Adrenal gland (tissue), 5 donors: Measurements from ENCODE around the gene MLST8.

ENCODE experiments used
- POLR2A ChIP-seq, 2 donors: fragments of 450-650 bp; IDR thresholded peaks; one replicate each; pipeline ENCODE4 v1.6.1; 2017; ENCODE audit warnings: antibody characterized with exemption in 2 of 2, mild to moderate bottlenecking in 2 of 2, moderate library complexity in 1 of 2
- TF ChIP-seq, protein P1 (sequence below), 6 experiments: fragments of 450-650 bp in 4 of 6; fragments of 200-600 bp in 2 of 6; sonication (generic) in 1 of 6; IDR thresholded peaks; 1 replicate in 5 of 6; 2 replicates in 1 of 6; pipeline versions ENCODE4 v1.5.1 to v1.8.0; 2016 to 2021; ENCODE audit warnings: antibody characterized with exemption in 6 of 6, mild to moderate bottlenecking in 2 of 6, moderate library complexity in 1 of 6
- donor health status: DM: no; HTN: no; CAD: no.

DNA sequence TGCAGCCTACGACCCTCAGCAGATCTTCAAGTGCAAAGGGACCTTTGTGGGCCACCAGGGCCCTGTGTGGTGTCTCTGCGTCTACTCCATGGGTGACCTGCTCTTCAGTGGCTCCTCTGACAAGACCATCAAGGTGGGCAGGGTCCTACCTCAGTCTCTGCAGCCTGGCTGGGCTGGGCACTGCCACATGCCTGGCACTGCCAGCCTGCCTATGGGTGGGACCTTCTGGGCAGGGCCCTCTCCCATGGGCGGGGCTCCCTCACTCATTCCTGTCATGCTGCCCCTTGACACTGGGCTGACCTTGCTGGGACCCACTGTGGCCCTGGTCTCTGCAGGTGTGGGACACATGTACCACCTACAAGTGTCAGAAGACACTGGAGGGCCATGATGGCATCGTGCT lies 31.3 kb upstream of the MLST8 start:
- TF ChIP-seq, protein P1, sequence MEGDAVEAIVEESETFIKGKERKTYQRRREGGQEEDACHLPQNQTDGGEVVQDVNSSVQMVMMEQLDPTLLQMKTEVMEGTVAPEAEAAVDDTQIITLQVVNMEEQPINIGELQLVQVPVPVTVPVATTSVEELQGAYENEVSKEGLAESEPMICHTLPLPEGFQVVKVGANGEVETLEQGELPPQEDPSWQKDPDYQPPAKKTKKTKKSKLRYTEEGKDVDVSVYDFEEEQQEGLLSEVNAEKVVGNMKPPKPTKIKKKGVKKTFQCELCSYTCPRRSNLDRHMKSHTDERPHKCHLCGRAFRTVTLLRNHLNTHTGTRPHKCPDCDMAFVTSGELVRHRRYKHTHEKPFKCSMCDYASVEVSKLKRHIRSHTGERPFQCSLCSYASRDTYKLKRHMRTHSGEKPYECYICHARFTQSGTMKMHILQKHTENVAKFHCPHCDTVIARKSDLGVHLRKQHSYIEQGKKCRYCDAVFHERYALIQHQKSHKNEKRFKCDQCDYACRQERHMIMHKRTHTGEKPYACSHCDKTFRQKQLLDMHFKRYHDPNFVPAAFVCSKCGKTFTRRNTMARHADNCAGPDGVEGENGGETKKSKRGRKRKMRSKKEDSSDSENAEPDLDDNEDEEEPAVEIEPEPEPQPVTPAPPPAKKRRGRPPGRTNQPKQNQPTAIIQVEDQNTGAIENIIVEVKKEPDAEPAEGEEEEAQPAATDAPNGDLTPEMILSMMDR (IDR thresholded peaks at IDR 0.05): no peak
- no peak for TF ChIP-seq POLR2A (IDR thresholded peaks at IDR 0.05)
